ENCODE data around the gene CLCA4.

GRCh38 chr1:86567878-86568277 is 21.0 kb downstream of the CLCA4 start:
- TF ChIP-seq EZH2 (IDR thresholded peaks at IDR 0.05; ENCODE audit: insufficient read depth, poor library complexity, severe bottlenecking) (no peak), EZH2phosphoT487 (IDR thresholded peaks at IDR 0.05; ENCODE audit: insufficient read depth, low read depth) (no peak)

All from GM23248 (cell line).